SW480 (cell line): Measurements from ENCODE around the gene TMTC2.

Source experiments
- DNase-seq: peaks from one replicate; pipeline ENCODE4 v3.0.0-alpha.2; 2016; ENCODE audit warnings: low spot score

Gene TMTC2

DNA sequence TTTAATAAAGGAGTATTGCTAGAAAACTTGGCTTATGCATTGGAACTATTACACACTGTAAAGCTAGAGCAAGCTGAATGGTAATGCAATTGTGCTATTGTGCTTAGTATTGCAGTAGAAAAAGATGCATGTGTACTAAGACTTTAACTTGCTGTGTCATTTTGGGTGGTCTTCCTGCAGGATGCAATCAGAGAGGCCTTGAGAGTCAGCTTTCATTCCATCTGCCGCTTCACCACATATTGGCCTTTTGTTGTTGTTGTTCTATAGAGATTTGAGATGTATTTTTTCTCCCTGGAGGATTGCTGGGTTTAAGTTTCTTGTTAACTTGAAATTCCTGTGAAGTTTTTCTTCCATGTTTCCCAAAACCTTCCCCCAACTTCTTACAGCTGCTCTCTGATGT, 449.7 kb downstream of the TMTC2 start:
- DNase-seq: no peak

GRCh38 chr12:83140135-83140534, 453.4 kb downstream of the TMTC2 start:
- DNase-seq: no peak

DNA sequence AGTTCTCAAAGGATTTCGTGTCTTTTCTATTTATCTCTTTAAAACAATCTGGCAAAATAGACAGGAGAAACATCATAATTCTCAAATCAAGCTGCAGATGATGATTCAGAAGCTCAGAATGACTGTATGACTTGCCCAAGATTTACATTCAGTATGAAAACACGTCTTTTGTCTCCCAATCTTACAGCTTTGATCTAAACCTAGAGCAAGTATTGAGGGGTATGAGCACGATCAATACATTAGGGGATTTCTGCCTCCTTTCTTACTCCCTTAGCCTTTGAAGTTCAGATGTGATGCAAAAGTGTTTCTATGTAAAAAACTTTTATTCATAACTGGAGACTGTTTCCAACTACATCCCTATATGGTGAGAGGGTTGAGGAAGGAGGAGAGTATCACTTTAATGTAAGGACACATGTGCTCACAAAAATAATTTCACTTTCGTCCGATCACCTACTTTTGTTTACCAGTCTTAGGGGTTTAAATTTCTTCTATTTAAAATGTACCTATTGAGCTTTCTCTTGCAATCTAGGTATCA, 454.8 kb downstream of the TMTC2 start:
- DNase-seq: no peak

DNA sequence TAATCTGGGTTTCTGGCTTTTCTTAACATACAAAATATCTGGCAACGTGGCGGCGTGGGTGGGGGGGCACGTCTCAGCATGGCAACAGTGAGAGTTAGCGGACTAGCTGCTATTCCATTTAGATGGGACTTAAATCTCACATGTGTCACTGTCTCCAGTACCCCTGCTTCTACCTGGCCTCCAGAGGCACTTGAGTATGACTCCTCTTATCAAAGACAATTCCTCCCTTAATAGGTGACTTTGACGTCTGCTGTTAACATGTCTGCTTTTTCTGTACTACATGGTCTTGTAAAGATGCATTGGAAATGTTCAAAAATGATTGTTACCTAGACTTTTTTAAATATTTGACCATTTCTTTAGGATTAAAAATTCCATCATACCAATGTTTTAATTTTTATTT, 456.2 kb downstream of the TMTC2 start:
- DNase-seq: no peak

DNA sequence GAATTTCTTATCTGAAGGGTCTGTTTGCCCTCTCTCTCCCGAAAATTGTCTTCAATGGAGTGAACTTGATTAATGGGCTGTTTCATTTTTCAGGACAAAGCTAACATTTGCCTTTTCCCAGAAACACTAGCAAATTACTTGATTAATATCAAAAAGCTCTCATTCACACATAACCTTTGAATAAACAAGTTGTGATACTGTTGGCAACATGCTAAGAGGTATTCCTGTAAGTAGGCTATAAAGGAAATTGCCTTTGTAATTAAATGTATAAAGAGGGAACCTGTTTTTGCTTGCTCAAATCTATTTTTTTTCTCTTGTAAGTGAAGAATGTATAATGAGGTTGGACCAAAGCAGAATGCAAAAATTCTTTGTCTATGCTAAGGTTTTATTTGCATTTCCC, 457.2 kb downstream of the TMTC2 start:
- DNase-seq: no peak

GRCh38 chr12:83145325-83145840, 458.7 kb downstream of the TMTC2 start:
- no peak for DNase-seq

DNA sequence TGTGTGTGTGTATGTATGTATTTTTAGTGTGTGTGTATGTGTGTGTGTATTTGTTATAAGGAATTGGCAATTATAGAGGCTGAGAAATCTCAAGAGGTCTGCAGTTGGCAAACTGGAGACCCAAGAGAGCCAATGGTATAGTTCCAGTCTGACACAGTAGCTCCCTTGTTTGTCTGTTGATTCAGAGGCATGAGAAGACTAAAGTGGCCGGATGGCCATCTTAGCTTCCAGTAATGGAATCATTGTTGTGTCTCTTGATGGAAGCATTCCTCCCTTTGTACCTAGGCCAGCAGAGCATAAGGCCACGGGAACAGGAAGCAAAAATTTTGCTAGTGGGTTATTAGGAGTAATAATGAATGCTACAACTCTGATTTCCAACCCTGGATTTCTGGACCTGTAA, 460.6 kb downstream of the TMTC2 start:
- DNase-seq: no peak

DNA sequence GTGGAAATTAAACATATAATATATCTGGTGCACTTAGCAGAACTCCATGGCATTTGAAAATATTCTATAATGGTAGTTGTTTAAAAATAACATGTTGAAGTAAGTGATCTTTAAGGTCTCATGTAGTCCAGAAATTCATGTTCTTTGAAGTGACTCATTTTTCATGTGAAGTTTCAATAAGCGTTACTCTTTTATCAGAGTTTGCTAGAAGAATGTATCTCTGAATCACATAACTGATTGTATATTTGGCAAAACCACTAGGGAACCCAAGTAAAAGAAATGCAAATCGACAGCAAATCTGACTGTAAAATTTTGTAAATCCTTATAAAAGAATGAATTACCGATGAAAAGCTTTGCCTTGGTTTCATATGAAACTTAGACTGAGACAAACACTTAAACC, 463.3 kb downstream of the TMTC2 start:
- no peak for DNase-seq

- DNase-seq: no peak
These were observed 463.9 kb downstream of the TMTC2 start for GRCh38 chr12:83150465-83151189.

DNA sequence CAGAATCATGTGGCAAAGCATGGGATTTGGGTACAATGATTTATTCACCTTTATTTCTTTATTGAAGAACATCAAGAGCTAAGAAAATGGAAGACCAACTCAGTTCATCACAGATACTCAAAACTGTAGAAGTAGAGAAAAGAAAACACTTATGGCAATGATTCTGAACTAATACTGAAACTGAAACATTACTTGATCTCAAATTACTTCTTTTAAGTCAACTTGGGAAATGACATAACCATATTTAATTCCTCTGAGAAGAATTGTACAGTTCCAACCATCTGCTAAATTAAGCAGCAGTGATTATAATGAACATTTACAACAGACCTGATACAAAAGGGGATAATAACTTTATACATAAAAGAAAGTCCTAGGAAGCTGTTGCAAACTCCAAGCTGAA, 466.5 kb downstream of the TMTC2 start:
- DNase-seq: no peak

DNA sequence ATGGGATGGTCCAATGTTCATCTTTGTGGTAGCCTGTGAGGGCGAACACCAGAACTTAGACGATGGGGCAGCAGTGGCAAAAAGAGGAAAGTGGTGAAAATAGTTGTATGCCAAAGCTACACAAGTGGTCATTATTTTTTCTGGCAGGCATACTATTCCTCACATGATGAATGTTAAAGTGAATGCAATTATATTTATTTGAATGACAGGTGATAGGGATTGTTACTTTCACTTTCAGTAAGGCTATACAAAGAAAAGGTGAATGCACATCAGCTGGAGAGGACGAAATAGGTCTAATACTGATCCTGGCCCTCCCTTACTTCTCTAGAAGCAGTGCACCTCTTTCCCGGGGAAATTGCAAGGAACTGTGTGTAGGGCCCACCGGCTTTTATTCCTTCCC, 470.1 kb downstream of the TMTC2 start:
- DNase-seq: no peak

DNA sequence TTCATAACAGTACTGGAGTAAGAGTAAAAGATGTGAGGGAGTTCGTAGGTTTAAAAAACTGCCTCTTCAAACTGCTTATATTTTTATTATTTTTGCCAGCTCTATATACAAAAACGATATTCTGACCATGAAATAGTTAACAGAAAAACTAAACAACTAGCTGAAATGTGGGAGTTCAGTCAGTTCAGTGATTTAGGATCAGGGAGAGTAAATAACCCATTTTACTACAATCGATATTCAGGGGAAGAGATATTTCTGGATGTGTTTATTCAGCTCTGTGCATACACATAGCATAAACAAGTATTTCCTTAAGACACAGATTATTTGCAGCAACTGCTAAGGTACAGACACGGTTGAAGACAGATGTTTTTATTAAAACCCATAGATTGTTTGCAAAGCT, 470.9 kb downstream of the TMTC2 start:
- no peak for DNase-seq

GRCh38 chr12:83158613-83159207, 472.0 kb downstream of the TMTC2 start:
- DNase-seq: no peak

GRCh38 chr12:83161456-83161855, 474.8 kb downstream of the TMTC2 start:
- DNase-seq: peak; percentile 28

DNA sequence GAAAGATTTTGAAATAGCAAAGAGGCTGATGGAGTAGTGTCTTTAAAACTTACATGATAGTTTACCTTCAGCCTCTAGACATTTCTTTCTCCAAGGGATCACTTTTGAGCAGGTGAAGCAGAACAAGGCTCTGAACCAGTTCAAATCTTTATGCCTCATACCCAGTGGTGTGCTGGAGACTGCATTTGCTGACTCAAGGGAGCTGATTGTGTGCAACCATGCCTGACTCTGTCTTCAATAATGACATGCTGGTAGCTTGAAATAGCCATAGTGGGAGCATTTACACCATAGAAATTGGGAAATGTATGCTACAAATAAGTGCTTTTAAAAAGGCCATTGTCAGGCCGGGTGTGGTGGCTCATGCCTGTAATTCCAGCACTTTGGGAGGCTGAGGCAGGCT, 482.0 kb downstream of the TMTC2 start:
- no peak for DNase-seq

- DNase-seq: no peak
These were observed 485.7 kb downstream of the TMTC2 start for GRCh38 chr12:83172441-83172840.

DNA sequence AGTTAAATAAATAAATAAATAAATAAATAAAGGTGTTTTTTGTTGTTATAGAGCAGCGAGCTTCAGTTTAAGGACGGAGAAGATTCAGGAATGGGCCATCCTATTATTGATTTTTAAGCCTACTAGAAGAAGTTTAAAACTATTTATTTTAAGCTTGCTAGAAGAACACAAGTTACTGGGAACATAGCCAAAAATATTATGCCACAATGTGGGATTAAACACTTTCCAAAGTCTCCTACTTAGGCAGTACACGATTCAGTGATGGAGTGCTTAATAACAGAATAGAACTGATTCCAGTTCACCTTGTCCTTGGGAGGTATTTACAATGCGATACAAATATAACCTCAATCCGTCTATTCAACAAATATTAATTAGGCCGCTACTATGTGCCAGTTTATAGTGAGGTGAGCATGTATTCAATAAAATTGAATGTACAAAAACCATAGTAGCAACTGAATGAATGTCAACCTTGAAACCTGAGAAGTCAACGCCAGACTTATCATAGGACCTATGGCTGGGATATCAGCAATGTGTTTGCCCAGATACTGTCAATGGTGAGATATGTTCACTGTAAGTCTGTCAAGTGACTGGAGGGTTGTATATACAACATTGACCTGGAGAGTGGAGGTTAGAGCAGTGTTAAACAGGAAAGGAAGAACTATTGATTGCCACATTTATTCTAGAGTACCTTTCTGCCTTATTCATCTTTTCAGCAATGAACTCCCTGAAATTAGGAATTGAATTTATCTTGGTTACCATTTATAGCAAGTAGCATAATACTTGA, 486.4 kb downstream of the TMTC2 start:
- DNase-seq: no peak

GRCh38 chr12:83179999-83180398, 493.3 kb downstream of the TMTC2 start:
- no peak for DNase-seq

DNA sequence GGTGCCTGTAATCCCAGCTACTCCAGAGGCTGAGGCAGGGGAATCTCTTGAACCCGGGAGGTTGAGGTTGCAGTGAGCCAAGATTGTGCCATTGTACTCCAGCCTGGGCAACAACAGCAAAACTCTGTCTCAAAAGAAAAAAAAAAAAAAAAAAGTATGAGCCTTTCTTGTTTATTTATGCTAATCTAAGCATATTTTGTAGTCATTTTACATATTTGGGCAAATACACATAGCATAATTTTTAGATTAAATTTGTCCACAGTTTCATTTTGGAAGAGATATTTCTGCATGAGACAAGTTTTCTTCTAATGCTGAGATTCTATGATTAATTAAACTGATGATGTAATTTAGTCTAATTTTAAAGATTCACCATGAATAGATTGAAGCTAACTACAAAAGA, 494.4 kb downstream of the TMTC2 start:
- DNase-seq: no peak

- no peak for DNase-seq
These were observed 496.4 kb downstream of the TMTC2 start for GRCh38 chr12:83183132-83183531.
